ENCODE results near the gene SNX30.

DNA sequence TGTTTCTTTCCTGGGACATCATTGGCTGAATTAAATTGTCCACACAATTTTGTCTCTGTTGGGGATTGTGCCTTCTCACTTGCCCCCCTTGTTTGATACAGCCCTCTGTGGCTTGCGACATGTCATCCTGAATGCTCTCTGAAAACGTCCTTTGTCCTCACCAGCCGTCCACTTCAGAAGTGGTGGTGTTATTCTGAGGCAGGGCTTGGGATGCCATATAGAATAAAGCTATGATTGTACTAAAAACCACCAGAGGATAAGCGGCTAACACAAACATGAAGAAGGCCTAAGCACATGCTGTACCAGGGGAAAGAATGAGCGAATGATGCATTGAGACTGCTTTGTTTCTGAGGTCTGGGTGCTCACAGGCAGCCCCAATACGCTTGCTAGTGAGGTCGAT lies 3.5 kb upstream of the SNX30 start:
- TF ChIP-seq ZNF202 (tag by site-specific recombination; IDR thresholded peaks at IDR 0.05; ENCODE audit: borderline replicate concordance) (no peak), ZFP41 (tag by site-specific recombination; IDR thresholded peaks at IDR 0.05; ENCODE audit: borderline replicate concordance) (no peak), ZNF610 (tag by site-specific recombination; IDR thresholded peaks at IDR 0.05; ENCODE audit: borderline replicate concordance) (no peak), ZNF138 (tag by site-specific recombination; IDR thresholded peaks at IDR 0.05; ENCODE audit: borderline replicate concordance) (no peak), ZNF707 (tag by site-specific recombination; IDR thresholded peaks at IDR 0.05) (no peak), ZNF274 (IDR thresholded peaks at IDR 0.05; ENCODE audit: low read length) (no peak), ZNF274 (tag by site-specific recombination; IDR thresholded peaks at IDR 0.05; ENCODE audit: borderline replicate concordance) (no peak)
- TF ChIP-seq, protein P1, sequence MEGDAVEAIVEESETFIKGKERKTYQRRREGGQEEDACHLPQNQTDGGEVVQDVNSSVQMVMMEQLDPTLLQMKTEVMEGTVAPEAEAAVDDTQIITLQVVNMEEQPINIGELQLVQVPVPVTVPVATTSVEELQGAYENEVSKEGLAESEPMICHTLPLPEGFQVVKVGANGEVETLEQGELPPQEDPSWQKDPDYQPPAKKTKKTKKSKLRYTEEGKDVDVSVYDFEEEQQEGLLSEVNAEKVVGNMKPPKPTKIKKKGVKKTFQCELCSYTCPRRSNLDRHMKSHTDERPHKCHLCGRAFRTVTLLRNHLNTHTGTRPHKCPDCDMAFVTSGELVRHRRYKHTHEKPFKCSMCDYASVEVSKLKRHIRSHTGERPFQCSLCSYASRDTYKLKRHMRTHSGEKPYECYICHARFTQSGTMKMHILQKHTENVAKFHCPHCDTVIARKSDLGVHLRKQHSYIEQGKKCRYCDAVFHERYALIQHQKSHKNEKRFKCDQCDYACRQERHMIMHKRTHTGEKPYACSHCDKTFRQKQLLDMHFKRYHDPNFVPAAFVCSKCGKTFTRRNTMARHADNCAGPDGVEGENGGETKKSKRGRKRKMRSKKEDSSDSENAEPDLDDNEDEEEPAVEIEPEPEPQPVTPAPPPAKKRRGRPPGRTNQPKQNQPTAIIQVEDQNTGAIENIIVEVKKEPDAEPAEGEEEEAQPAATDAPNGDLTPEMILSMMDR (tag by site-specific recombination; IDR thresholded peaks at IDR 0.05): no peak

All from HEK293 (cell line).